ENCODE results near the gene GSTM2.
"Not testable (repeated sequence)": the region's sequence is repeated elsewhere in the genome, so short reads cannot be mapped to it uniquely, and the experiment has no call there.

Gene GSTM2

GRCh38 chr1:109685890-109686289, 18.0 kb downstream of the GSTM2 start:
- in situ Hi-C loops (cut with HindIII; ENCODE audit: low sequenced_read_pairs); H3K4me3 ChIP-seq (ENCODE audit: low read depth, low read length); DNase-seq (ENCODE audit: low read depth, low spot score): not testable (repeated sequence)

DNA sequence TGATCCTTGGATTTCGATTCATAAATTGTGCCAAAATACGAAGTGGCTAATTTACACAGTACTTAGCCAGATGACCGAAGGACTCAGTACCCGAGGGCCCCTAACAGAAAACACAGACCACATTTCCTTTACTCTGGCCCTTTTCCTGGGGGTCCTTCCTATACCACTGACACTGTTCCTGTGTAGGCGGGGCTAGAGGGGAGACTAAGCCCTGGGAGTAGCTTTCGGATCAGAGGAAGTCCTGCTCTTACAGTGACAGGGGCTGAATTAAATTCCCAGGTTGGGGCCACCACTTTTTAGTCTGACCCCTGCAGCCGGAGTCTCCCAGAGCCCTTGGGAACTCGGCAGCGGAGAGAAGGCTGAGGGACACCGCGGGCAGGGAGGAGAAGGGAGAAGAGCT, 19.3 kb downstream of the GSTM2 start:
- in situ Hi-C loops (cut with HindIII; ENCODE audit: low sequenced_read_pairs); DNase-seq (ENCODE audit: low read depth, low spot score): not testable (repeated sequence)
- peak overlapping the region; percentile 44 for H3K4me3 ChIP-seq (ENCODE audit: low read depth, low read length)

GRCh38 chr1:109687641-109688499, 20.0 kb downstream of the GSTM2 start, which contains the start of gene GSTM1:
Gene GSTM1, plus strand, starts transcription at chr1:109687817. Its CDS starts 57 bp downstream, at chr1:109687874.
- in situ Hi-C loops (cut with HindIII; ENCODE audit: low sequenced_read_pairs) = no loop called here
- H3K4me3 ChIP-seq (ENCODE audit: low read depth, low read length) = peak within 1 kb of the TSS; percentile 44
- peak; percentile 37 for TF ChIP-seq CTCF (IDR thresholded peaks at IDR 0.05; ENCODE audit: low read depth, low read length)
- DNase-seq (ENCODE audit: low read depth, low spot score) = peak; percentile 78

DNA sequence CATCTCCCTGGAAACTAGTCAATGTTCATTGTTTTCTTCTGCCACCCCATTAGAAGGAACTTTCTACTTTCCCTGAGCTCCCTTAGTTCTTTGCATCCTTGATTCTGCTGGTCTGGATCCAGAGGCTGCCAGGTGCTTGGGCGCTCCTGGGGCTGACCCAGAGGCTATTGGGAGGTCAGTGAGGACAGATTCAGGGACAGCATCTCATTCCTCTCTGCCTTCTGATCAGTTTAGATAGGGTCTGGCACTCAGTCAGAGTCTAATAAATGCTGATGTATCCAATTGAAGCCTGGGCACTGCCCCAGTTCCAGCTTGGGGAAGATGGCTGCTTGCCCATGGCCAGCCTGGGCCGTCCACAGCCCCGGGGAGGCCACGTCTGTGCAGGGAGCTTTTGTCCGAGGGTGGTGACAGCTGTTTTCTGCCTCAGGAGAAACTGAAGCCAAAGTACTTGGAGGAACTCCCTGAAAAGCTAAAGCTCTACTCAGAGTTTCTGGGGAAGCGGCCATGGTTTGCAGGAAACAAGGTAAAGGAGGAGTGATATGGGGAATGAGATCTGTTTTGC, 22.1 kb downstream of the GSTM2 start:
- no peak for TF ChIP-seq CTCF (IDR thresholded peaks at IDR 0.05; ENCODE audit: low read depth, low read length)
- in situ Hi-C loops (cut with HindIII; ENCODE audit: low sequenced_read_pairs) = no loop called here
- no peak overlapping the region for H3K4me3 ChIP-seq (ENCODE audit: low read depth, low read length)
- no peak for DNase-seq (ENCODE audit: low read depth, low spot score)

DNA sequence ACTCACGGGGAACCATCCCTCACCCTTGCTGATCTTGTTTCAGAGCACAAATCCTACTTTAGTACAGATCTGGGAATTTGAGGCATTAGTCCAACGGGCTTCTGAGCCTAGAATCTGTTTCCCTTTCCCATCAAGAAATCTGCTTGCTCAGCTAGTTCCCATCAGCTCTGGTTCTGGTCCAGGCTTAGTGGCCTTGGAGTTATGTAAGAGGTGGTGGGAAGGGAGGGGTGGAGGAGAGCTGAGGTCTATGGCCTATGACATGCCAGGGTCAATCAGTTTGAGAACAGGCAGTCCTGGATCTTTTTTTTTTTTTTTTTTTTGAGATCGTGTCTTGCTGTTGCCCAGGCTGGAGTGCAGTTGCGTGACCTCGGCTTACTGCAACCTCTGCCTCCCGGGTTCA, 23.9 kb downstream of the GSTM2 start:
- no peak overlapping the region for H3K4me3 ChIP-seq (ENCODE audit: low read depth, low read length)
- no peak for DNase-seq (ENCODE audit: low read depth, low spot score)
- TF ChIP-seq CTCF (IDR thresholded peaks at IDR 0.05; ENCODE audit: low read depth, low read length) = no peak
- in situ Hi-C loops (cut with HindIII; ENCODE audit: low sequenced_read_pairs) = no loop called here

- DNase-seq (ENCODE audit: low read depth, low spot score); in situ Hi-C loops (cut with HindIII; ENCODE audit: low sequenced_read_pairs); H3K4me3 ChIP-seq (ENCODE audit: low read depth, low read length): not testable (repeated sequence)
These were observed 26.5 kb downstream of the GSTM2 start for GRCh38 chr1:109694400-109694799.

DNA sequence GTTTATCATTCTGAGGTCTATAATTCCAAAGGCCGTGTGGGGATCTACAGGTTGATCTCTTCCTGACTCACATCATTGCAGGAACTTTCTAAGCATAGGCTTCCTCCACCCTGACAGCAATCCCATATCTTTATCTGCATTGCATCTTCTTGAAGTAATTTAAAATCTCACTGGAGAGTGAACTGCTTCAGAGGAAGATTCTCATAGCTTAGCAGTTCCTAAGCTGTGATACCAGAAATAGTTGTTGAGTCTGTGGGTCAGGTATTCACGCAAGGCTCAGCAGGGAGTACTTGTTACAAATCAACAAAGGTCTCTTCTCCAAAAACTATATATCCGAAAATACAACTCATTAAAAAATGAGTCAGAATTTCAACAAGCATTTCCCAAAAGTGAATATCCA, 27.3 kb downstream of the GSTM2 start:
- H3K4me3 ChIP-seq (ENCODE audit: low read depth, low read length); in situ Hi-C loops (cut with HindIII; ENCODE audit: low sequenced_read_pairs); DNase-seq (ENCODE audit: low read depth, low spot score): not testable (repeated sequence)

- H3K4me3 ChIP-seq (ENCODE audit: low read depth, low read length) = no peak overlapping the region
- no peak for DNase-seq (ENCODE audit: low read depth, low spot score)
- no peak for TF ChIP-seq CTCF (IDR thresholded peaks at IDR 0.05; ENCODE audit: low read depth, low read length)
- in situ Hi-C loops (cut with HindIII; ENCODE audit: low sequenced_read_pairs) = no loop called here
These were observed 29.2 kb downstream of the GSTM2 start for GRCh38 chr1:109697066-109697465.

- in situ Hi-C loops (cut with HindIII; ENCODE audit: low sequenced_read_pairs); H3K4me3 ChIP-seq (ENCODE audit: low read depth, low read length); DNase-seq (ENCODE audit: low read depth, low spot score): not testable (repeated sequence)
These were observed 30.0 kb downstream of the GSTM2 start for GRCh38 chr1:109697861-109698260.

GRCh38 chr1:109702940-109703339, 35.1 kb downstream of the GSTM2 start:
- H3K4me3 ChIP-seq (ENCODE audit: low read depth, low read length); DNase-seq (ENCODE audit: low read depth, low spot score); in situ Hi-C loops (cut with HindIII; ENCODE audit: low sequenced_read_pairs): not testable (repeated sequence)
